VCaP (cell line): ENCODE results near the gene CLRN3.

Source experiments
- H3K27ac ChIP-seq: fragments of 450-650 bp; 2 replicates; pipeline ENCODE4 v1.5.1; 2017
- CTCF ChIP-seq: fragments of 450-650 bp; conservative IDR thresholded peaks from 2 replicates; pipeline ENCODE4 v1.5.1; 2017; ENCODE audit warnings: mild to moderate bottlenecking, moderate library complexity

Gene CLRN3

GRCh38 chr10:127909716-127910463 lies 17.1 kb upstream of the CLRN3 start:
- TF ChIP-seq CTCF, result no peak

GRCh38 chr10:127908959-127909267 lies 16.2 kb upstream of the CLRN3 start:
- TF ChIP-seq CTCF, result no peak

More at GRCh38 chr10:127909716-127910463, 17.1 kb upstream of the CLRN3 start:
- H3K27ac ChIP-seq, result no peak overlapping the region

GRCh38 chr10:127908106-127908958 lies 15.6 kb upstream of the CLRN3 start:
- H3K27ac ChIP-seq, result no peak overlapping the region
- TF ChIP-seq CTCF, result no peak

More at GRCh38 chr10:127908959-127909267, 16.2 kb upstream of the CLRN3 start:
- no peak overlapping the region for H3K27ac ChIP-seq

GRCh38 chr10:127907411-127908105 lies 14.8 kb upstream of the CLRN3 start:
- peak overlapping the region; percentile 53; the same call in 1 of the 2 replicates for H3K27ac ChIP-seq
- no peak for TF ChIP-seq CTCF

GRCh38 chr10:127906548-127907377 lies 14.0 kb upstream of the CLRN3 start, which contains the start of gene PTPRE:
Gene PTPRE, plus strand, starts transcription at chr10:127907103. Its CDS starts 133,779 bp downstream, at chr10:128040882.
- H3K27ac ChIP-seq, result peak within 1 kb of the TSS; percentile 53; the same call in 1 of the 2 replicates
- TF ChIP-seq CTCF, result peak; percentile 91

- no peak for TF ChIP-seq CTCF
Observed at GRCh38 chr10:127905848-127906261, 13.1 kb upstream of the CLRN3 start.

More at GRCh38 chr10:127905848-127906261, 13.1 kb upstream of the CLRN3 start:
- H3K27ac ChIP-seq, result no peak overlapping the region
